CD14-positive monocyte (primary cell): ENCODE measurements around the gene POGZ. TPM values are rescaled to one million over a fixed set of nuclear protein-coding genes. Genes with fewer than 3 reads are reported as not detected.
A peak's percentile ranks its signal among the peaks of the same experiment; 100 is the strongest.

Experiments
- DNase-seq, 3 donors: peaks; one replicate each; pipeline ENCODE4 v3.0.0-alpha.2; 2011 to 2022
- H2AFZ ChIP-seq: 2 replicates; pipeline ENCODE4 v1.6.0; 2012; ENCODE audit warnings: mild to moderate bottlenecking, low read depth, low read length, inconsistent platforms; ENCODE audit not compliant: insufficient read depth, poor library complexity, severe bottlenecking
- H3K27ac ChIP-seq, 2 donors: 1 replicate in 1 of 2; 2 replicates in 1 of 2; pipeline ENCODE4 v1.5.1; 2012 to 2013; ENCODE audit warnings: low read length in 2 of 2, control low read depth in 1 of 2, inconsistent platforms in 1 of 2, low read depth in 1 of 2, mild to moderate bottlenecking in 1 of 2
- H3K27me3 ChIP-seq, 2 donors: one replicate each; pipeline versions ENCODE4 v1.6.0 to v1.6.1; 2011 to 2013; ENCODE audit warnings: low read length in 2 of 2; ENCODE audit not compliant: control insufficient read depth in 2 of 2, insufficient read depth in 2 of 2
- H3K36me3 ChIP-seq, 2 donors: replicated peaks in 1 of 2; 1 replicate in 1 of 2; 2 replicates in 1 of 2; pipeline versions ENCODE4 v1.5.1 to v1.6.1; 2012 to 2013; ENCODE audit warnings: low read length in 2 of 2, control low read depth in 1 of 2, inconsistent platforms in 1 of 2, mild to moderate bottlenecking in 1 of 2; ENCODE audit not compliant: insufficient read depth in 2 of 2, control insufficient read depth in 1 of 2
- H3K4me1 ChIP-seq, 2 donors: 1 replicate in 1 of 2; 2 replicates in 1 of 2; pipeline versions ENCODE4 v1.5.1 to v1.6.1; 2012 to 2013; ENCODE audit warnings: low read length in 2 of 2, control low read depth in 1 of 2, inconsistent platforms in 1 of 2, mild to moderate bottlenecking in 1 of 2, moderate library complexity in 1 of 2; ENCODE audit not compliant: insufficient read depth in 2 of 2, control insufficient read depth in 1 of 2
- H3K4me2 ChIP-seq: replicated peaks from 2 replicates; pipeline ENCODE3; 2012; ENCODE audit warnings: low read length, moderate library complexity, mild to moderate bottlenecking; ENCODE audit not compliant: poor library complexity, severe bottlenecking; ENCODE audit errors: extremely low read depth
- H3K4me3 ChIP-seq, 3 experiments: fragments of 200-600 bp in 1 of 3; sonication (generic) in 1 of 3; replicated peaks in 1 of 3; 1 replicate in 2 of 3; 2 replicates in 1 of 3; pipeline ENCODE4 v1.5.1; 2011 to 2013; ENCODE audit warnings: low read length in 3 of 3, mild to moderate bottlenecking in 3 of 3, control low read depth in 2 of 3, low read depth in 2 of 3, inconsistent platforms in 1 of 3, moderate library complexity in 1 of 3
- H3K79me2 ChIP-seq: 2 replicates; pipeline ENCODE4 v1.6.0; 2012; ENCODE audit warnings: mild to moderate bottlenecking, control low read depth, inconsistent platforms, low read length, moderate library complexity; ENCODE audit not compliant: insufficient read depth
- H3K9ac ChIP-seq: 2 replicates; pipeline ENCODE4 v1.6.0; 2017; ENCODE audit warnings: low read length, mild to moderate bottlenecking; ENCODE audit not compliant: insufficient read depth, poor library complexity, severe bottlenecking
- H3K9me3 ChIP-seq, 2 donors: replicated peaks in 1 of 2; 1 replicate in 1 of 2; 2 replicates in 1 of 2; pipeline versions ENCODE4 v1.5.1 to v1.6.1; 2012 to 2013; ENCODE audit warnings: low read length in 2 of 2, control low read depth in 1 of 2; ENCODE audit not compliant: control insufficient read depth in 1 of 2, insufficient read depth in 1 of 2
- H4K20me1 ChIP-seq: 2 replicates; pipeline ENCODE4 v1.6.0; 2012; ENCODE audit warnings: mild to moderate bottlenecking, low read length, control low read depth, moderate library complexity; ENCODE audit not compliant: insufficient read depth
- H3K27ac Mint-ChIP-seq, 7 donors: one replicate each; pipeline ENCODE4 v1.8.0; 2020; ENCODE audit warnings: mild to moderate bottlenecking in 7 of 7, mixed read lengths in 7 of 7, moderate library complexity in 6 of 7, inconsistent platforms in 2 of 7
- H3K27me3 Mint-ChIP-seq, 3 donors: one replicate each; pipeline ENCODE4 v1.8.0; 2021 to 2022; ENCODE audit warnings: low read depth in 3 of 3, mild to moderate bottlenecking in 3 of 3, mixed read lengths in 3 of 3, moderate library complexity in 3 of 3, inconsistent platforms in 1 of 3
- H3K36me3 Mint-ChIP-seq, 2 donors: one replicate each; pipeline ENCODE4 v1.8.0; 2020; ENCODE audit warnings: mixed read lengths in 2 of 2, inconsistent platforms in 1 of 2, mild to moderate bottlenecking in 1 of 2
- H3K4me1 Mint-ChIP-seq: one replicate; pipeline ENCODE4 v1.8.0; 2020; ENCODE audit warnings: mild to moderate bottlenecking, mixed read lengths
- H3K4me3 Mint-ChIP-seq, 2 donors: one replicate each; pipeline ENCODE4 v1.8.0; 2020; ENCODE audit warnings: mild to moderate bottlenecking in 2 of 2, mixed read lengths in 2 of 2, moderate library complexity in 1 of 2
- H3K9me3 Mint-ChIP-seq, 7 donors: one replicate each; pipeline ENCODE4 v1.8.0; 2020 to 2022; ENCODE audit warnings: mixed read lengths in 7 of 7, mild to moderate bottlenecking in 6 of 7, moderate library complexity in 6 of 7, inconsistent platforms in 2 of 7
- WGBS: methylation state at CpG from one replicate; pipeline ENCODE4 v1.1.5; 2013; ENCODE audit warnings: missing lambda C conversion rate; ENCODE audit not compliant: insufficient coverage; 5-methylcytosine and 5-hydroxymethylcytosine counted together
- intact Hi-C, 2 donors: fragments of 100-400 bp; cut with micrococcal nuclease; formaldehyde crosslinking; loops; one replicate each; pipeline versions ENCODE4 v1.15.0 to v1.15.1; 2023
- polyA plus RNA-seq, 3 donors: library from polyadenylated mRNA; depleted of rRNA in 1 of 3; unstranded in 2 of 3; stranded (reverse) in 1 of 3; fragments of 300-500 nt in 2 of 3; fragments of >200 nt in 1 of 3; fragmentation: Illumina TruSeq in 2 of 3; gene quantifications; 1 replicate in 2 of 3; 2 replicates in 1 of 3; pipeline ENCODE4 v1.2.3, GENCODE V29; 2012 to 2021
- TF ChIP-seq, protein P1 (sequence below): fragments of 200-600 bp; IDR thresholded peaks from one replicate; pipeline ENCODE4 v1.8.0; 2022; ENCODE audit warnings: antibody characterized with exemption, mild to moderate bottlenecking

POGZ gene
- polyA plus RNA-seq, 3 donors, result 0.75 to 41.7 (median 1.8) TPM

DNA sequence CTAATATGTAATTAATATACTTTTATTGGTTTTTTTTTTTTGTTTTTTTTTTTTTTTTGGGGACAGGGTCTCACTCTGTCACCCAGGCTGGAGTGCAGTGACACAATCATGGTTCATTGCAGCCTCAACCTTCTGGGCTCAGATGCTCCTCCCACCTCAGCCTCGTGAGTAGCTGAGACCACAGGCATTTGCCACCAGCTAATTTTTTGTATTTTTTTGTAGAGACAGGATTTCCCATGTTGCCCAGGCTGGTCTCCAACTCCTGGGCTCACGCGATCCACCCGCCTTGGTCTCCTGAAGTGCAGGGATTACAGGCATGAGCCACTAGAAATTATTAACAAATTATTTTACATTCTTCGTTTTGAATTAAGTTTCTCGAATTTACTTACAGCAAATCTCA lies 16.8 kb upstream of the POGZ start:
- Histone ChIP-seq H3K27me3 (no peaks in the 10 kb centered on the region), H3K36me3 (no peaks in the 10 kb centered on the region), H3K4me1 (peaks cover 3 to 9% of the 10 kb centered on the region in 2 donors), H3K9ac (no peak overlapping the region), H4K20me1 (no peaks in the 10 kb centered on the region), H2AFZ (no peak overlapping the region), H3K9me3 (no peaks in the 10 kb centered on the region), H3K4me3 (no peak overlapping the region), H3K27ac (no peak overlapping the region), H3K4me2 (no peak overlapping the region), H3K79me2 (no peaks in the 10 kb centered on the region)
- H3K4me3 Mint-ChIP-seq, result no peak overlapping the region
- intact Hi-C loops, result no loop called here
- no CpG with 5 or more reads among the region's 6 CpGs for WGBS
- H3K27ac Mint-ChIP-seq, result no peak overlapping the region
- no peaks in the 10 kb centered on the region for H3K36me3 Mint-ChIP-seq
- TF ChIP-seq, protein P1, sequence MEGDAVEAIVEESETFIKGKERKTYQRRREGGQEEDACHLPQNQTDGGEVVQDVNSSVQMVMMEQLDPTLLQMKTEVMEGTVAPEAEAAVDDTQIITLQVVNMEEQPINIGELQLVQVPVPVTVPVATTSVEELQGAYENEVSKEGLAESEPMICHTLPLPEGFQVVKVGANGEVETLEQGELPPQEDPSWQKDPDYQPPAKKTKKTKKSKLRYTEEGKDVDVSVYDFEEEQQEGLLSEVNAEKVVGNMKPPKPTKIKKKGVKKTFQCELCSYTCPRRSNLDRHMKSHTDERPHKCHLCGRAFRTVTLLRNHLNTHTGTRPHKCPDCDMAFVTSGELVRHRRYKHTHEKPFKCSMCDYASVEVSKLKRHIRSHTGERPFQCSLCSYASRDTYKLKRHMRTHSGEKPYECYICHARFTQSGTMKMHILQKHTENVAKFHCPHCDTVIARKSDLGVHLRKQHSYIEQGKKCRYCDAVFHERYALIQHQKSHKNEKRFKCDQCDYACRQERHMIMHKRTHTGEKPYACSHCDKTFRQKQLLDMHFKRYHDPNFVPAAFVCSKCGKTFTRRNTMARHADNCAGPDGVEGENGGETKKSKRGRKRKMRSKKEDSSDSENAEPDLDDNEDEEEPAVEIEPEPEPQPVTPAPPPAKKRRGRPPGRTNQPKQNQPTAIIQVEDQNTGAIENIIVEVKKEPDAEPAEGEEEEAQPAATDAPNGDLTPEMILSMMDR, result no peak
- peaks cover 11% of the 10 kb centered on the region for H3K4me1 Mint-ChIP-seq
- peaks cover 0 to 4% (median 0%) of the 10 kb centered on the region in 7 donors for H3K9me3 Mint-ChIP-seq
- DNase-seq, result no peak
- H3K27me3 Mint-ChIP-seq, result peaks cover 0 to 7% (median 6%) of the 10 kb centered on the region in 3 donors

DNA sequence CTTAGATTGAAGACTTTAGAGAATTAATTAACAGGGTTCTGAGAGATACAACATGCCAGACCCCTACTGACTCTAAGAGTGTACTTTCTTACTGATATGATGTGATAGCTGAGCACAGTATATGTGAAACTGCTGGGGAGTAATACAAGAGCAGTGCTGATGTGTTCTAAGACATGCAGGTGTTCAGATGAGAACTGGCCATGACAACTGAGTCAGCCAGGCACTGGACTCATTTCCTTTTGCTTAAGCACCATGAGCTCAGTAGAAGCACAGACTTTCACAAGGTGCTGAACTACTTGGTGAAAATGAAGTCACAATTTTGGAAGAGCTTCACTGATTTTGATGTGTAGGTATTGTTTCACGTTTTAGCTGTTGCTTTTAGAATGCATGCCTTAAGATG lies 15.9 kb upstream of the POGZ start:
- H3K79me2 ChIP-seq, result no peaks in the 10 kb centered on the region
- DNase-seq, result no peak
- peaks cover 11% of the 10 kb centered on the region for H3K4me1 Mint-ChIP-seq
- H4K20me1 ChIP-seq, result no peaks in the 10 kb centered on the region
- H3K4me1 ChIP-seq, result peaks cover 3 to 9% of the 10 kb centered on the region in 2 donors
- no peak overlapping the region for H3K27ac Mint-ChIP-seq
- H3K4me3 Mint-ChIP-seq, result no peak overlapping the region
- H3K27me3 Mint-ChIP-seq, result peaks cover 0 to 6% (median 3%) of the 10 kb centered on the region in 3 donors
- no peaks in the 10 kb centered on the region for H3K36me3 ChIP-seq
- no peaks in the 10 kb centered on the region for H3K9me3 ChIP-seq
- no peaks in the 10 kb centered on the region for H3K9me3 Mint-ChIP-seq
- no peak overlapping the region for H3K4me2 ChIP-seq
- WGBS, result no CpG with 5 or more reads among the region's 1 CpG
- H3K4me3 ChIP-seq, result no peak overlapping the region
- TF ChIP-seq, protein P1, result no peak
- no peaks in the 10 kb centered on the region for H3K36me3 Mint-ChIP-seq
- no peak overlapping the region for H3K27ac ChIP-seq
- intact Hi-C loops, result no loop called here
- H3K9ac ChIP-seq, result no peak overlapping the region
- no peaks in the 10 kb centered on the region for H3K27me3 ChIP-seq
- H2AFZ ChIP-seq, result peak overlapping the region; percentile 44
